ENCODE measurements around the gene RNF7.

- TF ChIP-seq SREBF2 (CRISPR knock-in tag; IDR thresholded peaks at IDR 0.05) (no peak), ZNF408 (CRISPR knock-in tag; IDR thresholded peaks at IDR 0.05; ENCODE audit: low read depth) (no peak), E2F4 (CRISPR knock-in tag; IDR thresholded peaks at IDR 0.05; ENCODE audit: low read depth) (no peak), TAF1 (IDR thresholded peaks at IDR 0.05; ENCODE audit: control insufficient read depth, extremely low read depth, insufficient read depth, low read length, severe bottlenecking) (no peak)
Observed at GRCh38 chr3:141735176-141735575, 2.9 kb upstream of the RNF7 start.

Data from K562 (cell line).